ENCODE results near the gene HSD11B2. TPM values are rescaled to one million over a fixed set of nuclear protein-coding genes. Genes with fewer than 3 reads are reported as not detected.

The HSD11B2 gene
- total and polyA plus RNA-seq, 2 of the 4 experiments (the other 2 are of a cell fraction): 0.26 TPM; not detected in 1

DNA sequence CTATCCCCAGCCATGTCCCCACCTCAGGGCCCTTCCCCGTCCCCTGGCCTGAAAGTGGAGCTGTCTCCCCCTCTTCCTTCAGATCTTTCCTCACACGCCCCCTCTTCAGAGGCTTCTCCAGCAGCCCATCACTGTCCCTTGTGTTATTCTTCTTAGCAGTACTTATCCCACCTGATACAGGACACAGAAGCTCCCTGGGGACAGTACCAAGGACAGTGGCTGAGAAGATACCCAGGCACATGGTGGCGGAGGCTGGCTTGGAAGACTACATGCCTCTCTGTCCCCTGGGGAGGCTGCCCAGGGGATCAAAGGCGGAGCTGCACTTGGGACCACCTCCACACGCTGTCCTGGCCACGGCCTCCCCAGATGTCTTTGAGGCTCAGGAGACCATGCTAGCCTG, 23.9 kb downstream of the HSD11B2 start:
- DNase-seq (no peak), ATAC-seq (ENCODE audit: low read depth) (no peak)
- Histone ChIP-seq H4K5ac (ENCODE audit: low read depth, low read length) (no peak overlapping the region), H3K9me1 (ENCODE audit: insufficient read depth, low read length) (peaks cover 8% of the 10 kb centered on the region; the same call in 1 of the 2 replicates), H3K4me1 (ENCODE audit: control insufficient read depth, insufficient read depth, low read length) (peaks cover 30% of the 10 kb centered on the region), H4K8ac (ENCODE audit: low read depth in 2 of 2, low read length in 2 of 2) (no peak overlapping the region), H3K18ac (ENCODE audit: low read depth, low read length) (no peak overlapping the region), H2BK5ac (ENCODE audit: low read depth, low read length, poor library complexity, severe bottlenecking) (no peak overlapping the region), H2AK9ac (replicated peaks; ENCODE audit: low read depth, low read length, poor library complexity) (no peak overlapping the region), H3K36me3 (ENCODE audit: control insufficient read depth, insufficient read depth, low read length) (peaks cover 20% of the 10 kb centered on the region), H2BK15ac (ENCODE audit: low read depth, low read length) (no peak overlapping the region), H3K4ac (ENCODE audit: low read depth, low read length) (no peak overlapping the region), H4K91ac (ENCODE audit: insufficient read depth, low read depth, low read length) (no peak overlapping the region), H3K9me3 (ENCODE audit: control insufficient read depth, insufficient read depth, low read length) (no peaks in the 10 kb centered on the region), H3K79me1 (ENCODE audit: low read depth in 1 of 2, low read length in 2 of 2) (peaks cover 11 to 63% of the 10 kb centered on the region in 2 experiments), H2AFZ (replicated peaks; ENCODE audit: low read length, poor library complexity) (no peak overlapping the region), H3K27me3 (ENCODE audit: control insufficient read depth, insufficient read depth, low read length) (no peaks in the 10 kb centered on the region), H3K56ac (ENCODE audit: extremely low read depth, insufficient read depth, low read length) (no peak overlapping the region), H3K14ac (replicated peaks; ENCODE audit: low read depth, low read length) (no peak overlapping the region), H3K4me3 (ENCODE audit: insufficient read depth, low read depth, low read length) (no peak overlapping the region), H2BK120ac (ENCODE audit: low read depth, low read length) (no peak overlapping the region), H2AK5ac (ENCODE audit: low read depth, low read length) (no peak overlapping the region), H3K23ac (ENCODE audit: low read depth, low read length) (no peak overlapping the region), H2BK20ac (ENCODE audit: low read depth, low read length) (no peak overlapping the region), H3K9ac (ENCODE audit: low read depth, low read length) (no peak overlapping the region), H3K27ac (ENCODE audit: insufficient read depth, low read length) (no peak overlapping the region), H3K4me2 (ENCODE audit: low read depth, low read length) (no peak overlapping the region), H4K20me1 (ENCODE audit: insufficient read depth, low read length) (peaks cover 71% of the 10 kb centered on the region)
- no peak for TF ChIP-seq CEBPB (IDR thresholded peaks at IDR 0.05; ENCODE audit: low read depth, low read length)
- TF ChIP-seq, protein P1, sequence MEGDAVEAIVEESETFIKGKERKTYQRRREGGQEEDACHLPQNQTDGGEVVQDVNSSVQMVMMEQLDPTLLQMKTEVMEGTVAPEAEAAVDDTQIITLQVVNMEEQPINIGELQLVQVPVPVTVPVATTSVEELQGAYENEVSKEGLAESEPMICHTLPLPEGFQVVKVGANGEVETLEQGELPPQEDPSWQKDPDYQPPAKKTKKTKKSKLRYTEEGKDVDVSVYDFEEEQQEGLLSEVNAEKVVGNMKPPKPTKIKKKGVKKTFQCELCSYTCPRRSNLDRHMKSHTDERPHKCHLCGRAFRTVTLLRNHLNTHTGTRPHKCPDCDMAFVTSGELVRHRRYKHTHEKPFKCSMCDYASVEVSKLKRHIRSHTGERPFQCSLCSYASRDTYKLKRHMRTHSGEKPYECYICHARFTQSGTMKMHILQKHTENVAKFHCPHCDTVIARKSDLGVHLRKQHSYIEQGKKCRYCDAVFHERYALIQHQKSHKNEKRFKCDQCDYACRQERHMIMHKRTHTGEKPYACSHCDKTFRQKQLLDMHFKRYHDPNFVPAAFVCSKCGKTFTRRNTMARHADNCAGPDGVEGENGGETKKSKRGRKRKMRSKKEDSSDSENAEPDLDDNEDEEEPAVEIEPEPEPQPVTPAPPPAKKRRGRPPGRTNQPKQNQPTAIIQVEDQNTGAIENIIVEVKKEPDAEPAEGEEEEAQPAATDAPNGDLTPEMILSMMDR (conservative IDR thresholded peaks at IDR 0.05; ENCODE audit: low read depth, low read length): no peak
- TF ChIP-seq USF2 (IDR thresholded peaks at IDR 0.05; ENCODE audit: low read depth, low read length): no peak
- no peak for TF ChIP-seq MXI1 (IDR thresholded peaks at IDR 0.05; ENCODE audit: borderline replicate concordance, low read depth, low read length)
- intact Hi-C loops (cut with micrococcal nuclease) (no loop called here), dilution Hi-C loops (cut with HindIII; ENCODE audit: low sequenced_read_pairs, unreplicated experiment) (no loop called here), in situ Hi-C loops (cut with MboI; ENCODE audit: low sequenced_read_pairs) (loop anchor here (10.0 kb wide), 2 partner anchors 200 to 490 kb away; partner anchors contain the start of gene CES3)
- ChIA-PET POLR2A (ENCODE audit: unreplicated experiment) (no interaction called here), CTCF (no interaction called here)
- 100% methylated on average over 1 of the region's 6 CpGs; no CpG with 5 or more reads in 1 of the 2 experiments for WGBS, 2 experiments (ENCODE audit: extremely low coverage in 2 of 2, insufficient read length in 1 of 2)
- no TSS peak for BruUV-seq (replicated peaks)

All from IMR-90 (cell line).